Epithelial cell of esophagus (primary cell): ENCODE measurements around the gene TMPRSS4.

Experiments used
- DNase-seq: peaks from one replicate; pipeline ENCODE4 v3.0.0; 2010; ENCODE audit warnings: low read depth
- H3K4me3 ChIP-seq: 2 replicates; pipeline ENCODE4 v1.5.1; 2011; ENCODE audit warnings: mild to moderate bottlenecking, low read length, control low read depth
- TF ChIP-seq, protein P1 (sequence below): IDR thresholded peaks from 2 replicates; pipeline ENCODE4 v1.5.1; 2011; ENCODE audit warnings: low read depth, mild to moderate bottlenecking, low read length, control low read depth, inconsistent platforms; ENCODE audit not compliant: insufficient read depth; ENCODE audit errors: missing control alignments

TMPRSS4 gene

DNA sequence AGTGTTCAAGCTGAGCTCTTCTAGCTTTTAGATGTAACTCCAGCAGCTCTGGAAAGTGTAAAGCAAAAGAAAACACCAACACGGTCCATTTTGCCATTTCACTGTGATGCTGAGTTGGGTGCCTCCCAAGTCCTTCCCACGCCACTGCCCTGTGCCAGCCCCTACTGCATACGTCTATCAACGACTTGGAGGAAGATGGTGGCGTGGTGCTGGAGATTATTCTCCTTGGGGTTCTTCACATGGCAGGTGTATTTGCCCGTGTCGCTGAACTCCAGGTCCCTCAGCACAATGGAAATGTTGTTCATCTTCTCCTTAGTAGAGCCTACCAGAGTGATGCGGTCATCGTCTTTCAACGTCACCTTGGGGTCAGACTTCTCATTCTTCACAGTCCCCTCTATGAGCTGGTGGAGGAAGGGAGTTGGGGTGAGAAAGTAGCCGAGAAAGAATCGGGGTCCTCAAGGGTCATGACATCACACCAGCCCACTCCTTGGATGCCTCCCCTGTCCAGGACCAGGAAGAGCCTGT, 66.8 kb downstream of the TMPRSS4 start:
- H3K4me3 ChIP-seq: no peak overlapping the region
- TF ChIP-seq, protein P1, sequence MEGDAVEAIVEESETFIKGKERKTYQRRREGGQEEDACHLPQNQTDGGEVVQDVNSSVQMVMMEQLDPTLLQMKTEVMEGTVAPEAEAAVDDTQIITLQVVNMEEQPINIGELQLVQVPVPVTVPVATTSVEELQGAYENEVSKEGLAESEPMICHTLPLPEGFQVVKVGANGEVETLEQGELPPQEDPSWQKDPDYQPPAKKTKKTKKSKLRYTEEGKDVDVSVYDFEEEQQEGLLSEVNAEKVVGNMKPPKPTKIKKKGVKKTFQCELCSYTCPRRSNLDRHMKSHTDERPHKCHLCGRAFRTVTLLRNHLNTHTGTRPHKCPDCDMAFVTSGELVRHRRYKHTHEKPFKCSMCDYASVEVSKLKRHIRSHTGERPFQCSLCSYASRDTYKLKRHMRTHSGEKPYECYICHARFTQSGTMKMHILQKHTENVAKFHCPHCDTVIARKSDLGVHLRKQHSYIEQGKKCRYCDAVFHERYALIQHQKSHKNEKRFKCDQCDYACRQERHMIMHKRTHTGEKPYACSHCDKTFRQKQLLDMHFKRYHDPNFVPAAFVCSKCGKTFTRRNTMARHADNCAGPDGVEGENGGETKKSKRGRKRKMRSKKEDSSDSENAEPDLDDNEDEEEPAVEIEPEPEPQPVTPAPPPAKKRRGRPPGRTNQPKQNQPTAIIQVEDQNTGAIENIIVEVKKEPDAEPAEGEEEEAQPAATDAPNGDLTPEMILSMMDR: no peak
- DNase-seq: no peak

DNA sequence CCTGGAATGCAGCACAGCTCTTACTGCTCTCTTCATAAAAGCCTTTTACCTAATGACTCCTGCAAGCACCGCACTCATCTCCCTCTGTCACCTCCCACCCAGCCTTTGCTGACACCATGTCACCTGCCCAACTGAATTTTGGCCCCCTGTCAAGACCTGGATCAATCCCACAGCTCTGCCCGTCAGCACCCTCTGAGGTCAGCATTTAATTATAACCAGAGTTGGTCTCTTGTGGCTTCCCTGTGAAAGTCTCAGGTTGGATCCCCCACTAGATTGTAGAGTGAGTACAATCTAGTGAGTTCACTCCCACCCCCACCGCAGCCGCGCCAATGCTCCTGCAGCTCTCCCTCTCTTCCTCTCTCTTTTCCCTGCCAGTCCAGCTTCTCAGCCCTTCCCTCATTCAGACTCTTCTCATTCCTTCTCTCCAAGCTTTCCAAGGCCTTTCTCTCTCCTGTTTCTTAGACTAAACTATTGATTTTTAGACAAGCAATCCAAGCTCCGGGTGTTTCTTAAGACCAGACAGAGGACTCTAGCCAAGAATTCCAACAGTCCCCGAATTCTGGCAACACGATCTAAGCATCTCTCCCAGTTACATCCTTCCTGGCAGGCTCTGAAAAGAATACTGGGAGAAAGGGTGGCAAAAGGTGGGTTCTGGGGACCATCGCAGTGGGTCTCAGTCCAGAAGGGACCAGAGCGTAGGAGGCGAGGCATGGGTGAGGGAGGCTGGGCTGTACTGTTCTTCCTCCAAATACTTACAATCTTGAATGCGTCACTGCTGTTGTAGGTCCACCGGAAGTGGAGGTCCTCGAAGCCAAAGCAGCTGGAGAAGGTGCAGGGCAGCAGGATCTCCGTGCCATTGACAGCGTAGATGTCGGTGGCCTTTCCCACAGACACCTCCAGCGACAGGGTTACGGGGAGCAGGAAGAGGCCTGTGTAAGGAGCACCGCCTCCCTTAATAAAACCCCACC, 67.7 kb downstream of the TMPRSS4 start:
- TF ChIP-seq, protein P1: no peak
- no peak overlapping the region for H3K4me3 ChIP-seq
- DNase-seq: no peak

DNA sequence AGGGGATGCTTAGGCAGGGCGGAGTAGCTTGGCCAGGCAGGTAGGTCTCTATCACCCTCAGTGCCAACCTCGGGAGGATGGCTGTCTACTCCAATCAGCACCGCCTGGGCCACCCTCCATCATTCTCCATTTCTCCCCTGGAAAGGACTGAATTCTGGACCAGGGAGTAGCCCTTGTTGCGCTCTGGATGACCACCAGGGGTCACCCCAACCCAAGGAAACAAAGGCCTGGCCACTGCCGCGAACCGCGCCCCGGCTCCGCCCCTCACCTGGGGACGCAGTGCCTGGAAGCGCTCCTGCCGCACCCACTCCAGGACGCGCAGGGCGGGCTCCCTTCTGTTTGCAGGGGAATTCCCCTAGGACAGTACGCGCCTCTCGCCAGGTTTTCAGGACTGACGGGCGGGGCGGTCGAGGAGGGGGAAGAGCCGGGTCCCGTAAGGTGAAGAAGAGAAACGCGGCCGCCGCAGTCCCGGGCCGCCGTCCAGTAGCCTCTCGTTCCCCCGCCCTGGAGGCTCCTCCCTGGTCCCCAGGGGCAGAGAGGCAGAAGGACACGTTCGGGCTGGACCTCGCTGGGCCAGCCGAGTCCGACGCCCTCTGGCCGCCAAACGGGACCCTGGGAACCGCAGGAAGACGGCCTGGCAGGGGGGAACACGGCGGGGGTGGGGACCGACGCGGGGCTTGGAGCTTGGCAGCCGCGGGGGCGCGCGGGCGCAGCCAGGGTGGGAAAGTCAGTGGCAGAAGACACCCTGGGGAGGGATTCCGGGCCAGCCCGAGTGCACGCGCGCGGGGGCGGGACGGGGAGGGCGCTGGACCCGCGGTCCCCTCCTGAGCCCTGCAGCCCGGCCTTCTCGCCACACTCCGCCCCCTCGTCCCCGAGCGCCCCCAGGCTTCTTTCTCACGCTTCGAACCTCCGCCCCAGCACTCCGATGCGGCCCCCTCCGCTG, 68.7 kb downstream of the TMPRSS4 start:
- H3K4me3 ChIP-seq: peak overlapping the region; percentile 56
- DNase-seq: peak; percentile 96
- TF ChIP-seq, protein P1: peak; percentile 83

DNA sequence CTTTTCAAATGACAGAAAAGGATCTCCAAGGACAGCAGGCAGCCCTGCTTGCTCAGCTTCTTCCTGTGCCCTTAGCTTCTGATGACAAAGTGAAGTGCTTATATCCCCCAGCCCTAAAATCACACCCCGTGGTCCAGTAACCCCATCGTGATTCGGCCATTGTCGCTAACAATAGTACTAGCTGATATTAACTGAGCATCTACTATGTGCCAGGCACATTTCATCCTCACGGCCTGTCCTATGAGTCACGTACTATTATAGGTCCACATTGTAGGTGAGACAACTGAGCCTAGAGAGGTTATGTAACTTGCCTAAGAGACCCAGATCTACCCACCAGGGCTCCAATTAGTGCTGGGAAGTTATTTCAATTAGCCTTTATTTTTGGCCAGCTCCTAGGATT, 69.7 kb downstream of the TMPRSS4 start:
- no peak for DNase-seq
- TF ChIP-seq, protein P1: no peak
- H3K4me3 ChIP-seq: no peak overlapping the region

DNA sequence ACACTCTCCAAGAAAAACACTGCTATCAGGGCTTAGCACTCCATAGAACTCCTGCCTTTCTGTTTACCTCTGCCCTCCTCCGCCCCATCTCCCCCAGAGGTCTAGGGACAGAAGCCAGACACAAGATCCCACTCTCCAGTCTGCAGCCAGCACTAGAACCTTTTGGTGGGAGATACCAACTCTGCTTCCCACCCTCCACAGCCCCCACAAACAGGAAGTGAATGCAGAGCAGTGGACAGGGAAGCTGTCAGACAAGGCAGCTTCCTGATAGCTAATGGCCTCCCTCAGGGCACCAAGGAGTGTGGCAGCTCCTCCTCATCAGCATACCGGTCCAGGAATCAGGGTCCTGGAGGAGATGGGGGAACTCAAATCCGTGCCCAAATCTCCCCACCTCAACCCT, 70.6 kb downstream of the TMPRSS4 start:
- no peak overlapping the region for H3K4me3 ChIP-seq
- no peak for DNase-seq
- TF ChIP-seq, protein P1: no peak

DNA sequence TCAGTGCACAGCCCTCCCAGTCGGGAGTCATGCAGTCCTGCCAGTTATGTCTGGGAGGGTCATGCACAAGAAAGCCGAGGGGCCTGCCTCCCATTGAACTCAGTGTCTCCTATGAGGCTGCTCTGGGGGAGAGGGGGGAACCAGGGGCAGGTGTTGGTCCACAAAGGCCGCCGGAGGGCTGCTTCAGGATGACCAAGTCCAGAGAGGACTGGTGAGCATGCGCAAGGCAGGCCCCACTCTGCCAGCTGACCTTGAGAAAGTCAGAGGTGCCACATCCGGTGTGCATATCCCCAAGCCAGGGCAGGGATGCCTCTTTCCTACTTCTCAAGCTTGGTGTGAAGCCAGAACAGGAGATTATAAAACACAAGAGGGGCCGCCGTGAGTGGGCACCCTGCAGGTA, 71.4 kb downstream of the TMPRSS4 start:
- no peak for DNase-seq
- TF ChIP-seq, protein P1: no peak
- H3K4me3 ChIP-seq: no peak overlapping the region
